Fibroblast of lung (primary cell): ENCODE results near the gene YES1. TPM values are rescaled to one million over a fixed set of nuclear protein-coding genes. Genes with fewer than 3 reads are reported as not detected.

Source experiments
- DNase-seq, 2 donors: peaks; one replicate each; pipeline versions ENCODE4 v3.0.0 to v3.0.0-alpha.2; 2010; ENCODE audit warnings: low read depth in 2 of 2
- H2AFZ ChIP-seq: 2 replicates; pipeline ENCODE4 v1.5.1; 2012; ENCODE audit warnings: low read length, control low read depth, inconsistent platforms
- H3K27ac ChIP-seq: 2 replicates; pipeline ENCODE4 v1.5.1; 2011; ENCODE audit warnings: low read length, control low read depth; ENCODE audit not compliant: insufficient read depth
- H3K27me3 ChIP-seq: 2 replicates; pipeline ENCODE4 v1.5.1; 2011; ENCODE audit warnings: mild to moderate bottlenecking, low read length; ENCODE audit not compliant: control insufficient read depth, insufficient read depth
- H3K36me3 ChIP-seq: 2 replicates; pipeline ENCODE4 v1.5.1; 2011; ENCODE audit warnings: low read length; ENCODE audit not compliant: control insufficient read depth, insufficient read depth
- H3K4me1 ChIP-seq: 2 replicates; pipeline ENCODE4 v1.5.1; 2011; ENCODE audit warnings: low read length; ENCODE audit not compliant: control insufficient read depth, insufficient read depth; ENCODE audit errors: extremely low read depth
- H3K4me2 ChIP-seq: 2 replicates; pipeline ENCODE4 v1.5.1; 2011; ENCODE audit warnings: low read length, control low read depth; ENCODE audit not compliant: insufficient read depth; ENCODE audit errors: extremely low read depth
- H3K4me3 ChIP-seq, 4 experiments: fragments of 200-600 bp in 1 of 4; sonication (generic) in 1 of 4; replicated peaks in 1 of 4; 2 replicates each; pipeline ENCODE4 v1.5.1; 2011 to 2016; ENCODE audit warnings: low read length in 4 of 4, low read depth in 3 of 4, mild to moderate bottlenecking in 3 of 4, control low read depth in 2 of 4, inconsistent platforms in 1 of 4, mixed read lengths in 1 of 4; ENCODE audit not compliant: insufficient read depth in 1 of 4; ENCODE audit errors: control extremely low read depth in 1 of 4
- H3K79me2 ChIP-seq: 2 replicates; pipeline ENCODE4 v1.5.1; 2012; ENCODE audit warnings: mild to moderate bottlenecking, low read length, inconsistent platforms; ENCODE audit not compliant: control insufficient read depth, insufficient read depth
- H3K9ac ChIP-seq: 2 replicates; pipeline ENCODE4 v1.5.1; 2011; ENCODE audit warnings: mild to moderate bottlenecking, low read length, control low read depth; ENCODE audit not compliant: insufficient read depth
- H3K9me3 ChIP-seq: 2 replicates; pipeline ENCODE4 v1.5.1; 2012; ENCODE audit warnings: low read depth, low read length; ENCODE audit not compliant: control insufficient read depth, insufficient read depth
- H4K20me1 ChIP-seq: 2 replicates; pipeline ENCODE4 v1.5.1; 2011; ENCODE audit warnings: low read length; ENCODE audit not compliant: control insufficient read depth, insufficient read depth; ENCODE audit errors: extremely low read depth
- CTCF ChIP-seq, 2 donors: IDR thresholded peaks in 1 of 2; conservative IDR thresholded peaks in 1 of 2; 1 replicate in 1 of 2; 2 replicates in 1 of 2; pipeline ENCODE4 v1.5.1; 2011 to 2012; ENCODE audit warnings: low read length in 2 of 2, control low read depth in 1 of 2, inconsistent platforms in 1 of 2, low read depth in 1 of 2, mild to moderate bottlenecking in 1 of 2
- EZH2 ChIP-seq: IDR thresholded peaks from 2 replicates; pipeline ENCODE4 v1.5.1; 2012; ENCODE audit warnings: low read length, control low read depth, mild to moderate bottlenecking; ENCODE audit errors: missing control alignments
- polyA plus RNA-seq, 2 donors: library from polyadenylated mRNA; depleted of rRNA in 1 of 2; stranded (reverse) in 1 of 2; unstranded in 1 of 2; fragments of >200 nt; gene quantifications; 2 replicates each; pipeline ENCODE4 v1.2.1, GENCODE V29; 2011 to 2012; ENCODE audit warnings: missing spikeins in 1 of 2
- total RNA-seq: library from RNA; depleted of rRNA; stranded (reverse); fragments of >200 nt; gene quantifications from 2 replicates; pipeline ENCODE4 v1.2.1, GENCODE V29; 2014

The YES1 gene
- total and polyA plus RNA-seq, 2 donors (not counting 1 experiment from before 2014, with no cell fraction given) = 26.6 to 49.5 TPM

- TF ChIP-seq CTCF (conservative IDR thresholded peaks at IDR 0.05 in 1 of 2, IDR thresholded peaks at IDR 0.05 in 1 of 2; ENCODE audit: low read depth in 1 of 2, low read length in 2 of 2) (no peak), EZH2 (no peak)
- Histone ChIP-seq H3K9ac (no peak overlapping the region), H3K27me3 (no peaks in the 10 kb centered on the region), H4K20me1 (no peaks in the 10 kb centered on the region), H3K4me1 (peaks cover 3% of the 10 kb centered on the region), H3K9me3 (no peaks in the 10 kb centered on the region), H3K4me2 (no peak overlapping the region), H2AFZ (no peak overlapping the region), H3K79me2 (peaks cover 6% of the 10 kb centered on the region), H3K36me3 (no peaks in the 10 kb centered on the region), H3K4me3 (no peak overlapping the region), H3K27ac (no peak overlapping the region)
- no peak for DNase-seq
Measured at GRCh38 chr18:816088-816653, 4.1 kb upstream of the YES1 start.

- no peak for TF ChIP-seq CTCF (conservative IDR thresholded peaks at IDR 0.05 in 1 of 2, IDR thresholded peaks at IDR 0.05 in 1 of 2; ENCODE audit: low read depth in 1 of 2, low read length in 2 of 2)
- TF ChIP-seq EZH2 = no peak
- no peaks in the 10 kb centered on the region for H4K20me1 ChIP-seq
Measured at GRCh38 chr18:815353-815752, 3.3 kb upstream of the YES1 start.

GRCh38 chr18:814300-815084 is 2.5 kb upstream of the YES1 start:
- no peak for DNase-seq
- H3K27ac ChIP-seq = no peak overlapping the region
- no peak overlapping the region for H3K4me3 ChIP-seq
- H3K4me1 ChIP-seq = peaks cover 3% of the 10 kb centered on the region
- H3K79me2 ChIP-seq = peaks cover 18% of the 10 kb centered on the region
- TF ChIP-seq EZH2 (no peak), CTCF (conservative IDR thresholded peaks at IDR 0.05 in 1 of 2, IDR thresholded peaks at IDR 0.05 in 1 of 2; ENCODE audit: low read depth in 1 of 2, low read length in 2 of 2) (no peak)
- no peaks in the 10 kb centered on the region for H3K27me3 ChIP-seq
- H3K36me3 ChIP-seq = no peaks in the 10 kb centered on the region
- H4K20me1 ChIP-seq = no peaks in the 10 kb centered on the region
- no peak overlapping the region for H2AFZ ChIP-seq
- H3K9me3 ChIP-seq = no peaks in the 10 kb centered on the region
- H3K9ac ChIP-seq = no peak overlapping the region
- H3K4me2 ChIP-seq = no peak overlapping the region

More at GRCh38 chr18:815353-815752, 3.3 kb upstream of the YES1 start:
- no peak for DNase-seq
- H3K79me2 ChIP-seq = peaks cover 12% of the 10 kb centered on the region
- H3K27me3 ChIP-seq = no peaks in the 10 kb centered on the region
- no peak overlapping the region for H3K27ac ChIP-seq
- no peaks in the 10 kb centered on the region for H3K9me3 ChIP-seq
- no peak overlapping the region for H3K4me2 ChIP-seq
- H3K4me1 ChIP-seq = peaks cover 3% of the 10 kb centered on the region
- H3K36me3 ChIP-seq = no peaks in the 10 kb centered on the region
- H2AFZ ChIP-seq = no peak overlapping the region
- no peak overlapping the region for H3K4me3 ChIP-seq
- no peak overlapping the region for H3K9ac ChIP-seq
